Effector memory CD4-positive, alpha-beta T cell (primary cell): ENCODE data around the gene NECAB2.

ENCODE experiments used
- DNase-seq, 3 donors: peaks; one replicate each; pipeline ENCODE4 v3.0.0-alpha.2; 2020
- H3K27ac ChIP-seq: 2 replicates; pipeline ENCODE4 v1.7.0; 2013; ENCODE audit warnings: mild to moderate bottlenecking, low read length, moderate library complexity; ENCODE audit not compliant: insufficient read depth, poor library complexity, severe bottlenecking
- H3K27me3 ChIP-seq: replicated peaks from 2 replicates; pipeline ENCODE4 v1.7.0; 2013; ENCODE audit warnings: mild to moderate bottlenecking, low read length; ENCODE audit not compliant: insufficient read depth, control insufficient read depth, poor library complexity, severe bottlenecking
- H3K36me3 ChIP-seq: 2 replicates; pipeline ENCODE4 v1.7.0; 2013; ENCODE audit warnings: mild to moderate bottlenecking, low read length, moderate library complexity; ENCODE audit not compliant: control insufficient read depth, insufficient read depth
- H3K4me1 ChIP-seq: 2 replicates; pipeline ENCODE4 v1.7.0; 2013; ENCODE audit warnings: low read length, mild to moderate bottlenecking; ENCODE audit not compliant: control insufficient read depth, insufficient read depth, poor library complexity, severe bottlenecking
- H3K4me3 ChIP-seq: 2 replicates; pipeline ENCODE4 v1.7.0; 2013; ENCODE audit warnings: low read length, low read depth, mild to moderate bottlenecking; ENCODE audit not compliant: insufficient read depth, poor library complexity, severe bottlenecking
- H3K9me3 ChIP-seq: 2 replicates; pipeline ENCODE4 v1.7.0; 2013; ENCODE audit warnings: mild to moderate bottlenecking, low read length, moderate library complexity; ENCODE audit not compliant: control insufficient read depth

NECAB2 gene

GRCh38 chr16:83952587-83952939 is 15.5 kb upstream of the NECAB2 start:
- H3K4me3 ChIP-seq = no peak overlapping the region
- no peaks in the 10 kb centered on the region for H3K4me1 ChIP-seq
- DNase-seq = no peak

GRCh38 chr16:83952940-83953795 is 14.9 kb upstream of the NECAB2 start, which contains the start of gene OSGIN1:
OSGIN1 (plus strand) TSS chr16:83953240; CDS start chr16:83957672, 4,432 bp downstream.
- Histone ChIP-seq H3K27me3 (peaks cover 15% of the 10 kb centered on the region), H3K9me3 (no peaks in the 10 kb centered on the region), H3K36me3 (no peaks in the 10 kb centered on the region), H3K27ac (no peak within 1 kb of the TSS), H3K4me3 (no peak within 1 kb of the TSS), H3K4me1 (no peaks in the 10 kb centered on the region)
- DNase-seq = peak in 2 of 3 donors; percentile 1 to 11

More at GRCh38 chr16:83952587-83952939, 15.5 kb upstream of the NECAB2 start:
- H3K36me3 ChIP-seq = no peaks in the 10 kb centered on the region
- H3K9me3 ChIP-seq = no peaks in the 10 kb centered on the region
- peaks cover 15% of the 10 kb centered on the region for H3K27me3 ChIP-seq
- H3K27ac ChIP-seq = no peak overlapping the region

- DNase-seq = no peak
- Histone ChIP-seq H3K4me3 (no peak overlapping the region), H3K27me3 (peaks cover 15% of the 10 kb centered on the region)
These were observed 14.1 kb upstream of the NECAB2 start for GRCh38 chr16:83953796-83954576.

GRCh38 chr16:83954577-83955016 is 13.4 kb upstream of the NECAB2 start:
- H3K9me3 ChIP-seq = no peaks in the 10 kb centered on the region
- H3K27ac ChIP-seq = no peak overlapping the region
- H3K4me3 ChIP-seq = no peak overlapping the region
- H3K4me1 ChIP-seq = no peaks in the 10 kb centered on the region
- peaks cover 15% of the 10 kb centered on the region for H3K27me3 ChIP-seq
- H3K36me3 ChIP-seq = no peaks in the 10 kb centered on the region
- no peak for DNase-seq

More at GRCh38 chr16:83953796-83954576, 14.1 kb upstream of the NECAB2 start:
- Histone ChIP-seq H3K27ac (no peak overlapping the region), H3K4me1 (no peaks in the 10 kb centered on the region), H3K36me3 (no peaks in the 10 kb centered on the region), H3K9me3 (no peaks in the 10 kb centered on the region)

- H3K9me3 ChIP-seq = no peaks in the 10 kb centered on the region
- H3K27me3 ChIP-seq = peaks cover 15% of the 10 kb centered on the region
- DNase-seq = no peak
- H3K36me3 ChIP-seq = no peaks in the 10 kb centered on the region
- no peaks in the 10 kb centered on the region for H3K4me1 ChIP-seq
- H3K4me3 ChIP-seq = no peak overlapping the region
- H3K27ac ChIP-seq = no peak overlapping the region
These were observed 12.6 kb upstream of the NECAB2 start for GRCh38 chr16:83955218-83956130.

GRCh38 chr16:83956336-83957289 is 11.4 kb upstream of the NECAB2 start:
- peak; percentile 18 to 42 (median 19) for DNase-seq
- Histone ChIP-seq H3K36me3 (no peaks in the 10 kb centered on the region), H3K4me1 (no peaks in the 10 kb centered on the region), H3K27me3 (peaks cover 15% of the 10 kb centered on the region), H3K9me3 (no peaks in the 10 kb centered on the region), H3K4me3 (no peak overlapping the region), H3K27ac (no peak overlapping the region)

- Histone ChIP-seq H3K4me1 (no peaks in the 10 kb centered on the region), H3K36me3 (no peaks in the 10 kb centered on the region), H3K9me3 (no peaks in the 10 kb centered on the region), H3K27me3 (peaks cover 15% of the 10 kb centered on the region), H3K27ac (no peak overlapping the region), H3K4me3 (no peak overlapping the region)
- no peak for DNase-seq
These were observed 10.7 kb upstream of the NECAB2 start for GRCh38 chr16:83957296-83957855.

GRCh38 chr16:83958137-83958845 is 9.8 kb upstream of the NECAB2 start:
- Histone ChIP-seq H3K4me1 (no peaks in the 10 kb centered on the region), H3K4me3 (no peak overlapping the region), H3K27me3 (peaks cover 9% of the 10 kb centered on the region), H3K27ac (no peak overlapping the region), H3K9me3 (no peaks in the 10 kb centered on the region), H3K36me3 (no peaks in the 10 kb centered on the region)
- DNase-seq = no peak
